Stimulated activated CD4-positive, alpha-beta T cell treated with anti-CD3 and anti-CD28 coated beads, Interleukin-15, amount 100 ng/mL, for 48 hours (primary cell): ENCODE results near the gene LRRC27.
A peak's percentile ranks its signal among the peaks of the same experiment; 100 is the strongest.

Source experiments
- DNase-seq, 2 donors: peaks; one replicate each; pipeline ENCODE4 v3.0.0-alpha.2; 2020; ENCODE audit warnings: low read depth in 2 of 2

LRRC27 gene

DNA sequence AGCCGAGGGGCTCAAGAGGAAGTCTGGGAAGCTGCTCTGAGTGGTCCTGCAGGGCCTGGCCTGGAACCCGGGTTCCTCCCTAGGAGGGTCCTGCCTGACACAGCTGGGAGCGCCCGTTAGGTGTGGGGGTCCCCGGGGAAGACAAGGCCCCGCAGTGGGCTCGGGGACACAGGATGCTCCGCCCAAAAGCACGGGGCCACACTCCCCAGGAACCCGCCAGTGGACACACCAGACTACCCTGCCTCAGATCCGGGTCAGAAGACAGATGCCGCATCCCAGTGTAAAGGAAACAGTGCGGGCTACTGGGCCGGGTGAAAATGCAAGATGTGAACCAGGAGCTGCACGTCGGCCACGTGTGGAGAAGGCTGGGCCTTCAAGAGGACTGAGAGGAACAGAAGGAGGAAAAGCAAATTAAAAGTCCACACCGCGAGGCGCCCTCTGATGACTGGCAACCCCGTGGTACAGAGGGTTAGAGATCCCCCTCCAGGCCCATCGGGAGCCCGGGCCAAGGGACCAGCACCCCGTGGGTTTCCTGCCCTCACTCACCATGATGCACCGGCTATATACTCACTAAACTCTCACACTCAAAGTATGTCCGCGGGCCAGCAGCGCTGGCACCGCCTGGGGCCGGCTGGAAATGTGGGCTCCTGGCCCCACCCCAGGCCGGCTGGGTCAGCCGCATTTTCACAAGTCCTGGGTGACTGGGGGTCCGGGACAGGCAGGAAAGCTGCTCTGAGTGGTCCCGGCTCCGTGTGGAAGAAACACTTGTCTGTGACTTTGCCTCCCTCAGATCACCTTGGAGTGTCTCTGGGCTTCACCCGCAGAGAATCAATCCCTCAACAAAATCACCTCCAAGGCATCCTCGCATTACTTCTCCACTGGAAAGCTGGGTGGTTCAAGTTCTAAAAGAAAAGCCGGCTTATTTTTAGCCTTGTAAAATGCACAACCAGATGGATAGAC, 30.3 kb upstream of the LRRC27 start:
- DNase-seq = no peak

DNA sequence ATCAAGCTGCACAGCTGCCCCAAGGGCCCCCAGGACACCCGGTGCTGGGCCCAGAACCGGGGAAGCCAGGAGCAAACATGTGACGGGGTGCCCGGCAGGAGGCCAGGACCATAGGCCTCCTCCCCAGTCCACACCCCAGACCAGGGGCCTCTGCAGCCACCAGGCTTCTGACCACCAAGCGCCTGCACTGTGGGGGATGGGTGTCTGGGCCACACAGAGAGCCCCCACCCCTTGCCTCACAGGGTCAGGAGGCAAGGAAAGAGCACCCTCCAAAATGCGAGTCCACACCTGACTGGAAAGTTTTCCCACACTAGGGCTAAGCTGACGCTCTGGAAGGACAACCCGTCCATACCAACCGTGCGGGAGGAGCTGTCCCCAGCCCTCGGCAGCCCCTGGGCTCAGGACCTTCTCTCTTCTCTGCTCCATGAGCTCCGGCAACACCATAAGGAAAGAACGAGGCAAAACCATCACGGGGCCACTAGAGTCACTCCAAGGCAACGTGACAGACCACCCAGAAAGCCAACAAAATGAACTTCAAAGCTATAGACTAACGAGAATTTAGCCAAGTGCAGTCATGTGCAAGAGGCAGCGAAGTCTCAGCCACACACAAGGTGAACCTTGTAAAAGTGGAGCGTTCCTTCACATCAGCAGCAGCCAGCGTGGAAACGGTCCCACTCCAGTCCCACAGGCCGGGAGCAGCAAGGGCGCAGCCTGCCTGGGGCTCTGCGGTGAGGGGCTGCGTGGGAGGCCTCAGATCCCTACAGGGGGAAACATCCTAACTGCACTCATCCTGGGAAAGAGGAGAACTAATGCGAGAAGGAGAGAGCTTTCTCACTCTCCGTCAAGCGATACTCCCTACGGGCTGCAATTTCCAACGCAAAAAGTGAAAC, 29.3 kb upstream of the LRRC27 start:
- DNase-seq = no peak

DNA sequence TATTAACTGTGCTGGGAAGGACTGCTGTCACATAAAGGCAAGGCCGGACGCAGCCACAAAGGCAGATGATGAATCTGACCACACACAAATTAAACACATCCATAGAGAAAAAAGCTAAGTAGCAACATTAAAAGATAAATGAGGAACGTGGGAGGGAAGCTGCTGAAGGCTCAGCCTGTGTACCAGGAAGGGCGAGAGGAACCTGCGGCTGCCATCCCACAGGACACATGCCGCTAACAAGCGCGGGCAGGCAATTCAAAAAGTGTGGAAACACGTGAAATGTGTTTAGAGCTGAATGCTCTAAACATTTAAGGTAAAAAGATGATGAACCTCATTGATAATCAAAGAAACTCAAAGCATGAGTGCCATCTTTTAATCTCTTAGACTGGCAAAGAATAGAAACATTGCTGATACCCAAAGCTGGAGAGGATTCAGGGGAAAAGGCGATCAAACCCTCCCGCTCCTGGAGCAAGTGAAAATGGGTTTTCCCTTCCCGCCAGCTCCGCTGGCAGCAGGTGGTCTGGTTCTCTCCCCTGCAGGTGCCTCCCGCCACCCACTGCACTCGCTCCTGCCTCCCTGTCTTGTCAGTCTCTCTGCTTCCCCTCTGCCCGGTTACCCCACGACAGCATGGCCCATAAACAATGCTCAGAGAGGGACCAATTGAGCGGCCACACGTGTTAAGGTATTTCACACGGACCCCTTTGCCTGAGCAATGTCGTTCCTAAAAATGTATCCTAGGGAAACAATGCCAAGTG, 28.5 kb upstream of the LRRC27 start:
- no peak for DNase-seq

DNA sequence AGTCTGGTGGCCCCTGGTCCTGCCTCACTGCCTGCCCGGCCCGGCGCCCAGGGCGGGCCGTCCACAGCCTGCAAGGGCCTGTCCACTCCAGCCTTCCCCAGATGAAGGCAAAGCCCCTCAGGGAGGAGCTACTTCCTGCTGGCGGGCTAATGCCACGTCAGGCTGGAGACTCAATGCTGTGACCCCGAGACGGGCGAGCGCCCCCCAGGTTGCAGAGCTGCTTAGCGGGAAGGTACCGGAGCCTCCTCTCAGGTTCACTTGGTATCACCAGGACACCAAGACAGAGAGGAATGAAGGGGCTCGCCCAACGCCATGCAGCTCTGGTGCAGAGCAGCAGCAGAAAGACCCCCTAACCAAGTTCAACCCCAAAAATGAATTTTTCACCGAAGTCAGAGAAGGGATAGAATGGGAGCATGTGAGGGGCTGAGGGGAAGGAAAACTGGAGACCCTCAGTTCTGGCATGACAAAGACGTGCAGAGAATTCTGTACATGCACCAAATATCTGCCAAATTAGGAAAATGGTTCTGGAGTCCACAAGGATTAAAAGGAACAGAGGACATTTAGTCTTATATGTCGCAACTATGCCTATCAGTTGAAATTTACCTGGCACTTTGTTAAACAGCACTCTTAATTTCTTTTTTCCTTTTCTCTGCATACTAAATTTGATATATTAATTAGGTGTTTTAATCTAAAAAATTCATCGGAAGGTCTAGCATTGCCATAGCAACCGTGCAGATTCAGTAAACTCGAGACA, 27.1 kb upstream of the LRRC27 start:
- no peak for DNase-seq

DNA sequence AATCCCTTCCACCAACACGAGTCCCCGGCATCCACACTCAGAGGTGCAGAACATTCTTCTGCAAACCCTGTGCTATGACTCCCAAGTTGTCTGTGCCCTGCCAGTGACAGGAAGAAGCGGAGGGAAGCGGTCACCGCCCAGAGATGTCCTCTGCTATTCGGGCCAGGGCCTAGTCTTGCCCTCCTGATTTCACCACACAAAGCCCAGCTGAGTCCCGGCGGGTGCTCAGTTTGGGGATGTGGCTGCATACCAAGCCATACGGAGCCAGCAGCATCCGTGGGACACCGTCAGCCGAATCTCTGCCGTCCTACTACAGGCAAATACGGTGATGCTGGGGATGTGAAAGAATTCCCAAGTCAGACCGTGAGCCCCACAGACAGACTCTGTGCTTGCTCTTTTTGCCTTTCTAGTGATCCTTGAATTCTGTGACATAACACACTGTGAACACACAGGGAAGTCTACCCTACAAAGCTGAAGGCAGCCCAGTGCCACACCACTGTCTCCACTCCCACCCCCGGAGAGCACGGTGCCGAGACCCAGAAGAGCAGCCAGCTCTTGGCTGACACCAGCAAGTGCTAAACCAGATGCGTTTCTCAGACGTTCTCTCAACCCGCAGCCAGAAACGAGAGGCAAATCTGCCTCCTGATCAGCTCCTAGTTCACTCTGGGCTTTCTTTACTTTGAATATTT, 26.2 kb upstream of the LRRC27 start:
- DNase-seq = no peak

DNA sequence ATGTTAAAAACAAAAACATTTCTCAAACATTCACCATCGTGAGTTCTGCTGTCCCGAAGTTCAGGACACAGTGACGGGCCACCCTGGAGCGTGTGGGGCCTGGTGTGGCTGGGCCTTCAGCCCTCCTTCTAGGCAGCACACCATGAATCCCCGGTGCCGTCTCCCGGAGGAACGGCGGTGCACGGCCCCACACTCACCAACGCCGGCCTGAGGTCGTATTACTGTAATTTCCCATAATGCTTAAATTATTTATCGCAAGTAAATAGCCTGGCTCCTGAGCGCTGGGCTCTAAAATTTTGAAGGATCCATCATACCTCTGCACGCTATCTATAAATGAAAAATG, 25.7 kb upstream of the LRRC27 start:
- DNase-seq = no peak

DNA sequence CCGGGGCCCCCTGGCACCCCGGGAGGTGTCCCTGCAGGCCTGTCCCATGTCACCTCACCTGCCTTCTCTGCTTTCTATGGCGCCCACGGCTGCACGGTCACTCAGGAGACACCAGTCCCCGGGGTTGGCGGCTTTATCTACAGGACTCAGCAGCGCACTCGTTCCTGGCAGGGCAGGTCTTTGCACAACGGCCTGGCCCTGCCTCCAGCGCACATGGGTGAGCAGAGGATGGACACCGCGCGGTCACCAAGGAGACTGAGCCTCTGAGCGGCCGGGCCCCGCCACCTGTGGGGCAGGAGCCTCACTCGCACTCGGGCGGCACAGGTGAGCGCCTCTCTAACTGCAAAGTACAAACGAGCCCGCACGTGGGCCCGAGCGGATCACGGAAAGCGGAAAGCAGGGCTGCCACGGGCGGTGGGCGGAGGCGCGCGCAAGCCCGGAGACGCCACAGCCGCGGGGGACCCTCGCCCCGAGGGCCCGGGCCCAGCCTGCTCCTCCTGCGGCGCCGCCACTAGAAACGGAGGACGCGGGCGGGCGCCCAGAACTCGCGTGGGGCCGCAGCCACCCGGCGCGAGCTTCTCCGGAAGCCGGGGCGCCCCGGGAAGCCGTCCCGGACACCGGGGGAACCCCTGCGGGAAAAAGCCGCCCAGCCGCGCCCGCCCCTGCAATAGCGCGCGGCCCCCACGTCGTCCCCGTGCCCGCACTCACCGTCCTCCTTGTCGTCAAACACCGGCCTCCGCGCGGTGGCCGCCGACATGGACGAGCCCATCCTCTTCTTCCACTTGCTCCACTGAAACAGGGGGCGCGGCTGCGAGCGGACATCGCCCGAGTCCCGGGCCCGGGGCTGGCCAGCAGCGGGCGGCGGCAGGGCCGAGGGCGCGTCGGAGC, 24.9 kb upstream of the LRRC27 start:
- no peak for DNase-seq

DNA sequence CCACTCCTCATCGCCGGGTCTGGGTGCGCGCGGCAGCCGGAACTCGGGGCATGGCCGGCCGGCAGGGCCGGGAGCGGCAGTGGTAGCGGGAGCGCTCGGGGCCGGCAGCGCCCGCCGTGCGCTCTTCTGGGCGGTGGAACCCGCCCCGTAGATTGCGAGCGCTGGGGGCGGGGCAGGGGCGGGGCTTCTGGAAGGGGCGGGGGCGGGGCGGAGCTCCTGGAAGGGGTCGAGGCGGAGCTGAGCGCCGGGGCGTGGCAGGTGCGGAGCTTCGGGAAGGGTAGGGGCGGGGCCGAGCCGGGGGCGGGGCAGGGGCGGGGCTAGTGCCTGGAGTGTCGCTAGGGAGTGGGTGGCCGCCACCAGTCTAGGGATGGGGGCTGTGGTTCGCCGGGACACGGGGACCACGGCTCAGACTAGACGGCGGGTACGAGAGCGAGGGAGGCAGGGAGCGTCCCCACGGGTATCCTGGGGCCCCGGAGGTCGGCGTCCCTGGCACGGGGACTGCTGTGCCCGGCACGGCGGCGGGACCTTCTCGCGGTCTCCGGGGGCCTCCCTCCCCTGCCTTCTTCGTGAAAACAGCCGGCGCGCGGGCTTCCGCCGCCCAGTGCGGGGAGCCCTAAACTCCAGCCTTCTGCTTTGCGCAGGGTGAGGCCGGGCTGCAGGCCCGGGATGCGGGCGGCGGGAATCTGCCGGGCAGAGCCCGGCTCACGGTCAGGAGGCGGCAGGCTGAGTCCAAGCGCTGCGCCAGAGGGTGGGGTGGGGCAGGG, 24.0 kb upstream of the LRRC27 start, which contains the start of gene STK32C:
TSS of gene STK32C (minus strand) at position 128 of the 764 bp plus-strand sequence. CDS start at position 11, 117 bp downstream.
- DNase-seq = peak; percentile 84 to 86

DNA sequence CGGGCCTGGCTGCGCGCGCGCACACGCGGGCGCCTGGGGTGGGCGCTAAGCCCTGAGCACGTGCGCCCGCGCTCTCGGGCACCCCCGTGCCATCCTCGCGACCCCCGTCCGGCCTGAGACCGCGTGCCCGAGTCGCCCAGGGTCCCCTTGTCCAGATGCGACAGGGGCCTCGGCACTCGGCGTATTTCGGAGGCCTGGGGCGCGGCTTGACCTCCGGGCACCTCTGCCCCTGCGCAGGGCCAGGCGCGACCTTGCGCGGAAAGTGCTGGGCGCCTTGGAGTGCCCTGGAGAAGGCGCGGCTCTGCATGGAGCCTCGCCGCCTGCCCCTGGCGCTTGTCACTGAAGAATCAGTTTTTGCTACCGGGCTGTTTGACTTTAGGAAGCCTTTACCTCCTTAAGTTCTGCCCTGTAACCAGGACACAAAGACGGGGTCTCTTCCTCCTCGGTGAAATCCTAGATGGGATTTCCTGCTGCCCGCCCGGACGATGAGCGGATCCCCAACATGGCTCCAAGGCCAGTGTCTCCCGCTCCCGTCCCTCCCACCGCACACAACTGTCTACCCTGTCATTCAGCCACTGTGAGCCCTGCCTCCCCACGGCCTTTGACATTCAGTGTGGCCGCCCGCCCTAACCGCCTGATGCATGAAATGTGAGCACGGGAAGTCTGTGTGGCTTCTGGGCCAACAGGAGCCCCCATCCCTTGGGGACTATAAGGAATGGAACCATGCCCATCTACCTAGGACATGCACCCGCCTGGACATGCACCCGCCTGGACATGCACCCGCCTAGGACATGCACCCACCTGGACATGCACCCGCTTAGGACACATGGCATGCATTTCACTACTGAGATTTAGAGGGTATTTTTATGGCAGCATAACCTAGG, 23.2 kb upstream of the LRRC27 start:
- no peak for DNase-seq

DNA sequence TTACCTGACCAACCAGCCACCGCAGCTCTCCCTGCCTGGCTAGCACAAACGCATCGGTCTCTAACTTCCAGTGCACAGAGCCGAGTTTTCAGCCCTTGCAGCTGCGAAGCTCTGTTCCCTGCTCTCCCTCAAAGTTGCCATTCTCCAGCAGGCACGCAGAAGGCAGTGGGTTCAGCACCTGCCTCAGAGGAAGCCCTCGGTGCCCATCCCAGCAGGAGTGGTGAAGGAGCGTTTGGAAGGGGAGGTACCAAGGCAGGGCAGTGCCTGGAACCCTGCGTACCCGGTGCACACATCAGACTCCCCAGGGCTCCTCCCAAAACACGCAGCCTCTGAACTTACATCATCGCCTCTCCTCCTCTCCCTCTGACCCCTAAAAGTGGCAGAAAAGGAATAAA, 22.5 kb upstream of the LRRC27 start:
- no peak for DNase-seq

DNA sequence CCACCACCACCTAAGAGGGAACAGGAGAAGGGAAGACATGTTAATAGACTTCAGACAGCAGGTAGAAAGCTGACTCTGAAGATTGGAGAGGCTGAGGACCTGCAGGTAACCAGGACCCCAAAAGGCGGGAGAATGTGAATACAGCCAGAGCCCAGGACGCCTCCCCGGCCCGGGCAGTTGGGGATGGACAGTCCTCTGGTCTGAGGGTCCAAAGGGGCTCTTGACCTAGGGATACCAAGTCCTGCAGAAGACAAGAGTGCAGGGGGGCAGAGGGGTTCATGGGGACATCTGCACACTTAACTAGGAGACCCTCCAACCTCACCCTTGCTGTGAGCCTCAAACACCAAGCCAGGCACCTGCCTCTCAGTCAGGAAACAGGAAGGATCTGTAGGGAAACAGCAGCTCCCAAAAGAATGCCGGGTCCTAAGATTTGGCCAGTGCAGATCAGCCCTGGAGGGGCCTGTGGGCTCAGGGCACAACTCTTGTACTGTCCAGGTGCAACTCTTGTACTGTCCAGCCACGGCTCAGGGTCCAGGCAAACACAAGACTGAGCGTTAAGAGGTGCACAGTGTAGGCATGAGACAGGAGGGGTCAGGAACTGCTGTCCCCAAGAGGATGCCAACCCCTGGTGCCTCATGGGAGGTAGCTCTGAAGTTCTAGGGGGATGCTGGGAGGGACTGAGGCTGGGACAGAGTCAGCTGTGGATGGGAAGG, 22.0 kb upstream of the LRRC27 start:
- DNase-seq = no peak

DNA sequence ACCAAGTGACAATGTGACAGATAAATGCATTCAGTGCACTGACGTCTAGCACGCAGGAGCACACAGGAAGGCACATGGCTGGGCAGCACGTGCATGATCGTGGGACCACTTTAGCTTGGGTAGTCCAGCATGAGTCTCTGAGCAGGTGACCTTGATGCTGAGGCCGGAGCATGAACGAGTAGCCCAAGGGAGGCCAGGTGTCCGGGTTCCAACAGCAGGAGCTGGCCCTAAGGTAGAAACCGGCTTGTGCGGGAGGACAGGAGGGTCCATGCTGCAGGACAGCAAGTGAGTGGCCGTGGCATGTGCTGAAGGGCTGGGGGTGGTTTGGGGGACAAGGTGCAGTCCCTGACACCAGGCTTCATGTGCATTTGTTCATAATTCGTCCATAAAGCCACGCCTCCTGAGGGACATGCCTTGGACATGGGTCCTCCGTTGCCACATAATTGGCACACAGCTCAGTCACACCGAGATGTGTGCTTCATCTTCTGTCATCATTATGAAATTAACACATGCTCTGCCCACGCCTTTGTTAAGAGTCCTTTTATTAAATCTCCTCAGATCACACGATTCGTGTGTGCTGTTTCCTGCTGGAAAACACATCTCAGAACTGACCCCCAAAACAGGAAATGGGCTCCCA, 21.2 kb upstream of the LRRC27 start:
- DNase-seq = no peak

DNA sequence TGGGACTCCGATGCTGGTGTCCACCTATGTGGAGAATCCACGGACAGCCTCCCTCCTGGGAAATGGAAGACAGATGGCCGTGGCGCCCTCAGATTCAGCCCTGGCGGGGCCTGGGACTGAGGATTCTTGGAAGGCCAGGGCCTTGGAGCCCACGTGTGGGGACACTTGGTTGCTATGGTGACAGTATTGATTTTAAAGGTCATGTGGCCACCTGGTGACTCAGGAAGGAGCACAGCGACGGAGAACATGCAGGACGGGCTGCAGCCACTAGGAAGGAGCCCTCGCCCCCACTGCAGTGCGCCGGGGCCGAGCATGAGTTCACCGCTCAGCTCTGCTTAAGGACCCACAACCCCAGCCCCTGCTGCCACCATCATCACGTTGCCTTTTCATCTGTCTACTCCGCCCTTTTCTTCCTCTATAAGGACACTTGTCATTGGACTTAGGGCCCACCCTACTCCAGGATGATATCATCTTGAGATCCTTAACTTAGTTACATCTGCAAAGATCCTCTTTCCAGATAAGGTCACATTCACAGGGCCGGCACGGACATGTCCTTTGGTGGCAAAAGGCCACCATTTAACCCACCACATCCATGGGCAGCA, 20.6 kb upstream of the LRRC27 start:
- no peak for DNase-seq

DNA sequence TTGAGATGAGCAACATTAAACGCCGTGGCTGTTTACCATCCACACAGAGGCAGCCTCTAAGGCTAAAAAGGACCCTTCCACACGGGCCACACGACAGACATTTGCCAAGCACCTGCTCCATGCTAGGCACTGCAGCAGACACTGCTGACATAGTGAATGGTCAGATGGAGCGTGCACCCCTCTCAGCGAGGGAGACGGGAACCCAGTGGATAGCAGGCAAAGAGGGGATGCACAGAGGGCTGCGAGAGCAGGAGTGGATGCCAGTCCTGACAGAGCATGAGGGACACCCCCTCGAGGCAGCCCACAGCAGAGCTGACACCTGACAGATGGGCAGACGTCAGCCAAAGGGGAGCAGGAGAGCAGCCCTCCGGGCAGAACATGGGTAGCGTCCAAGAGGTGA, 18.7 kb upstream of the LRRC27 start:
- DNase-seq = no peak

DNA sequence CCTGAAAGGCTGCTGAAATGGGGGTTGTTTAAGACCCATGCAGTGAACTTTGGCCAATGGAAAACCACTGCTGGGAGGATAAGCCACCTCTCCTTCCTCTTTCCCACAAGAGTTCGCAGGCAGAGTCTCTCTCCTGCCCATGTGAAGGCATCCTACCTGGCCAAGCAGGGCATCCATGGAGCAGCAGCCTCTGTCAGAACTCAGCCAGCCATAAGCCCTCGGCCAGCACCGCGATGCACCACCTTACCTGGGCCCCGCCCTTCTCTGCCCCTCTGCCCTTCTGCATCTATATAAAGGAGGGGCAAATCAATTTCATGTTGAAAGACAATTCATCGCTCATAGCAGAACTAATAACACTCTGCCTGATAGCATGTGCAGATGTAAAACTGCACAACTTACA, 18.1 kb upstream of the LRRC27 start:
- DNase-seq = no peak

DNA sequence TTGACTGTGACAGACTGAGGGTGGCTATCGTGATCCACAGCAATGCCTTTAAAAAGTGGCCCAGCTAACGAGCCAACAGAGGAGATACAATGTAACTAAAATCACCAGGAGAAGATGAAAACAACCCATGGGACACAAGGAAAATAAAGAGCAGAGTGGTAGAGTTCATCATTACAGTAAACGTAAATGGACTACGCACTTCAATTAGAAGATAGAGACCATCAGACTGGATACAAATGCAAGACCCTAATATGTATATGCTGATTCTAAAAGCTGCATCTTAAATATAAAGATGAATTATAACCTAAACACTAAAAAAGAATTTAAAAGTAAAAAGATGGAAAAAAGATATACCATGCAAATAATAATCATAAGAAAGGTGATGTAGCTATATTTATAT, 17.7 kb upstream of the LRRC27 start:
- no peak for DNase-seq
